Endothelial cell of umbilical vein (primary cell): Measurements from ENCODE around the gene RER1. TPM values are rescaled to one million over a fixed set of nuclear protein-coding genes. Genes with fewer than 3 reads are reported as not detected.

Experiments used
- BruUV-seq: library from RNA; stranded (reverse); fragments of 400-500 nt; replicated peaks from 2 replicates; lab custom pipeline; 2021; lab: Mats Ljungman, UMichigan
- CTCF ChIA-PET: fragments of 300-600, 350-600 bp; sonication (Branson Sonifier 250); formaldehyde crosslinking; loops from one replicate; lab custom pipeline; 2021; ENCODE audit warnings: antibody characterized with exemption, inconsistent platforms; lab: Charles Lee
- POLR2A ChIA-PET: fragments of 300-600, 350-600 bp; sonication (Branson Sonifier 250); formaldehyde crosslinking; loops from one replicate; lab custom pipeline; 2021; ENCODE audit warnings: antibody characterized with exemption, inconsistent platforms; lab: Charles Lee
- DNase-seq: peaks from one replicate; pipeline ENCODE4 v3.0.0-alpha.2; 2011; ENCODE audit warnings: low read depth, low spot score
- FAIRE-seq: peaks from 2 replicates; lab custom pipeline; 2011; peaks lifted over from hg19 to GRCh38; lab: Jason Lieb, UNC
- H2AFZ ChIP-seq: 2 replicates; pipeline ENCODE4 v1.6.0; 2012; ENCODE audit warnings: low read depth, low read length, control low read depth, inconsistent platforms
- H3K27ac ChIP-seq: 2 replicates; pipeline ENCODE4 v1.5.1; 2011; ENCODE audit warnings: low read depth, mild to moderate bottlenecking, control low read depth, low read length, moderate library complexity; ENCODE audit not compliant: insufficient read depth
- H3K27me3 ChIP-seq, 2 experiments: 2 replicates each; pipeline versions ENCODE4 v1.6.0 to v1.6.1; 2011; ENCODE audit warnings: low read length in 2 of 2, mixed read lengths in 1 of 2; ENCODE audit not compliant: control insufficient read depth in 2 of 2, insufficient read depth in 2 of 2
- H3K36me3 ChIP-seq, 2 experiments: 2 replicates in 1 of 2; 3 replicates in 1 of 2; pipeline ENCODE4 v1.5.1; 2011; ENCODE audit warnings: low read length in 2 of 2, mild to moderate bottlenecking in 1 of 2, moderate library complexity in 1 of 2; ENCODE audit not compliant: control insufficient read depth in 2 of 2, insufficient read depth in 2 of 2; ENCODE audit errors: extremely low read depth in 1 of 2
- H3K4me1 ChIP-seq: 3 replicates; pipeline ENCODE4 v1.5.1; 2011; ENCODE audit warnings: mild to moderate bottlenecking, low read length; ENCODE audit not compliant: control insufficient read depth, insufficient read depth; ENCODE audit errors: extremely low read depth
- H3K4me2 ChIP-seq: 2 replicates; pipeline ENCODE4 v1.6.1; 2011; ENCODE audit warnings: low read length, control low read depth, mixed read lengths; ENCODE audit not compliant: insufficient read depth
- H3K4me3 ChIP-seq, 3 experiments: fragments of 200-600 bp in 1 of 3; sonication (generic), shearing (Covaris generic) in 1 of 3; replicated peaks in 1 of 3; 2 replicates each; pipeline ENCODE4 v1.5.1; 2011 to 2016; ENCODE audit warnings: control low read depth in 3 of 3, low read length in 3 of 3, mild to moderate bottlenecking in 2 of 3, inconsistent platforms in 1 of 3, low read depth in 1 of 3, moderate library complexity in 1 of 3; ENCODE audit not compliant: insufficient read depth in 1 of 3
- H3K79me2 ChIP-seq: 2 replicates; pipeline ENCODE4 v1.6.0; 2012; ENCODE audit warnings: low read length, inconsistent platforms; ENCODE audit not compliant: control insufficient read depth, insufficient read depth
- H3K9ac ChIP-seq: replicated peaks from 2 replicates; pipeline ENCODE3; 2011; ENCODE audit warnings: low read length, control low read depth; ENCODE audit not compliant: insufficient read depth; ENCODE audit errors: extremely low read depth
- H3K9me1 ChIP-seq: replicated peaks from 3 replicates; pipeline ENCODE4 v1.6.0; 2011; ENCODE audit warnings: mild to moderate bottlenecking, low read length; ENCODE audit not compliant: control insufficient read depth, insufficient read depth; ENCODE audit errors: extremely low read depth
- H3K9me3 ChIP-seq: replicated peaks from 2 replicates; pipeline ENCODE4 v1.5.1; 2012; ENCODE audit warnings: low read length, inconsistent platforms; ENCODE audit not compliant: control insufficient read depth, insufficient read depth
- H4K20me1 ChIP-seq: replicated peaks from 2 replicates; pipeline ENCODE3; 2011; ENCODE audit warnings: mild to moderate bottlenecking, low read length; ENCODE audit not compliant: control insufficient read depth, insufficient read depth; ENCODE audit errors: extremely low read depth
- EZH2 ChIP-seq: IDR thresholded peaks from 2 replicates; pipeline ENCODE4 v1.6.1; 2012; ENCODE audit warnings: borderline replicate concordance, low read depth, mild to moderate bottlenecking, moderate library complexity, low read length, inconsistent platforms; ENCODE audit not compliant: severe bottlenecking
- FOS ChIP-seq: IDR thresholded peaks from 2 replicates; pipeline ENCODE4 v1.6.1; 2011; ENCODE audit warnings: mild to moderate bottlenecking, low read length, moderate library complexity, borderline replicate concordance; ENCODE audit not compliant: insufficient read depth
- MYC ChIP-seq: IDR thresholded peaks from one replicate; pipeline ENCODE4 v1.6.1; 2011; ENCODE audit warnings: mild to moderate bottlenecking, low read depth, low read length
- dilution Hi-C: fragments of 300-500 bp; cut with MboI; formaldehyde crosslinking; loops from one replicate; pipeline ENCODE4 v1.15.0; 2019; ENCODE audit warnings: low sequenced_read_pairs; ENCODE audit not compliant: extremely low pct_ligation_motif_present
- intact Hi-C: fragments of 100-400 bp; cut with micrococcal nuclease; formaldehyde crosslinking; loops from one replicate; pipeline ENCODE4 v1.10.0; 2022
- polyA plus RNA-seq, 4 experiments: library from polyadenylated mRNA; depleted of rRNA in 3 of 4; stranded (reverse) in 3 of 4; unstranded in 1 of 4; fragments of >200 nt; gene quantifications; 2 replicates each; pipeline versions ENCODE4 v1.2.1 to v1.2.3, GENCODE V29; 2011 to 2012; ENCODE audit warnings: missing spikeins in 1 of 4
- total RNA-seq: library from RNA; stranded (reverse); gene quantifications from 2 replicates; pipeline ENCODE4 v1.2.3, GENCODE V29; 2021
- TF ChIP-seq, protein P1 (sequence below), 2 donors: IDR thresholded peaks; 1 replicate in 1 of 2; 2 replicates in 1 of 2; pipeline ENCODE4 v1.5.1; 2011; ENCODE audit warnings: low read length in 2 of 2, mild to moderate bottlenecking in 2 of 2, moderate library complexity in 2 of 2, control low read depth in 1 of 2, inconsistent platforms in 1 of 2, low read depth in 1 of 2; ENCODE audit not compliant: insufficient read depth in 1 of 2; ENCODE audit errors: extremely low read depth in 1 of 2

RER1 gene
- total and polyA plus RNA-seq, 2 donors (not counting 3 experiments of a cell fraction or from before 2014, with no cell fraction given), result 179 to 292 TPM

DNA sequence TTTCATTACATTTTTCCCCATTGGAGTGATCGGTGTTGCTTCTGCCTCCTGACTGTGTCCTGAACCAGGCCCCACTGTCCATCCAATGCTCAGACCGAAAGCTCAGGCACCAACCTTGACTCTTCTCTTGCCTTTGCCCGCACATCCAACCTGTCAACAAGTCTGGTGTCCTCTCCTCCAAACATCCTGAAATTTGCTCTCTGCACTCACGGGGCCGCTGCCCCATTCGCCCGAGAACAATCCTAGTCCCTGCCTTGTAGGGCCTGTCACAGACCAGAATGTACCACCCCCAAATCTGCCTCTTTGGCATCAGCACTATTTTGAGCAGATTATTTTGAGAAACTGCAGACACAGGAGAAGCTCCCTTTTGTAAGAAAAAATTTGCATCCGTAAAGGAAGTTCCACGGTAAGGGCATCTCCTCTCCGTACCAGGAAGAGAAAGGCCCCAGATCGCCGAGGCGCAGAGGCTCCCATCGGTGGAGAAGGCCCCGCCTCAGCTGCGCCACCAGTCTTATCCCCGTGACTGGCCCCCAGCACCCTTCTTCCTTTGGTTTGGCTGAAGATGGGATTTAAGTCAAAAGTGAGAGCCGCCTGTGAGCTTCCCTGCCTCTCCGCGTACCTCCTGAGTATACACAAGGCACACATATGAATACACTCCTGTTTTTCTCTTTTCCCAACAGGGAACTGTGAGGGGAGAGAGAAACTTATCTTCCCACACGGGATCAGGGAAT is 7.3 kb upstream of the RER1 start:
- H3K27me3 ChIP-seq, result no peaks in the 10 kb centered on the region
- dilution Hi-C loops (no loop called here), intact Hi-C loops (loop anchor here (5.0 kb wide), 1 partner anchor 72 kb away; no protein-coding TSS in a partner anchor)
- H3K36me3 ChIP-seq, result no peaks in the 10 kb centered on the region
- CTCF ChIA-PET, result interaction anchor here (0.8 to 8.9 kb wide), 3 partner anchors 14 to 210 kb away, joined by 3 to 631 read pairs (median 5); partner anchors contain the start of gene FAAP20
- no peak overlapping the region for H3K4me3 ChIP-seq
- H2AFZ ChIP-seq, result no peak overlapping the region
- H3K9me3 ChIP-seq, result no peaks in the 10 kb centered on the region
- no peaks in the 10 kb centered on the region for H3K79me2 ChIP-seq
- POLR2A ChIA-PET, result no interaction called here
- no TSS peak for BruUV-seq
- TF ChIP-seq FOS (no peak), EZH2 (no peak), MYC (no peak)
- TF ChIP-seq, protein P1, sequence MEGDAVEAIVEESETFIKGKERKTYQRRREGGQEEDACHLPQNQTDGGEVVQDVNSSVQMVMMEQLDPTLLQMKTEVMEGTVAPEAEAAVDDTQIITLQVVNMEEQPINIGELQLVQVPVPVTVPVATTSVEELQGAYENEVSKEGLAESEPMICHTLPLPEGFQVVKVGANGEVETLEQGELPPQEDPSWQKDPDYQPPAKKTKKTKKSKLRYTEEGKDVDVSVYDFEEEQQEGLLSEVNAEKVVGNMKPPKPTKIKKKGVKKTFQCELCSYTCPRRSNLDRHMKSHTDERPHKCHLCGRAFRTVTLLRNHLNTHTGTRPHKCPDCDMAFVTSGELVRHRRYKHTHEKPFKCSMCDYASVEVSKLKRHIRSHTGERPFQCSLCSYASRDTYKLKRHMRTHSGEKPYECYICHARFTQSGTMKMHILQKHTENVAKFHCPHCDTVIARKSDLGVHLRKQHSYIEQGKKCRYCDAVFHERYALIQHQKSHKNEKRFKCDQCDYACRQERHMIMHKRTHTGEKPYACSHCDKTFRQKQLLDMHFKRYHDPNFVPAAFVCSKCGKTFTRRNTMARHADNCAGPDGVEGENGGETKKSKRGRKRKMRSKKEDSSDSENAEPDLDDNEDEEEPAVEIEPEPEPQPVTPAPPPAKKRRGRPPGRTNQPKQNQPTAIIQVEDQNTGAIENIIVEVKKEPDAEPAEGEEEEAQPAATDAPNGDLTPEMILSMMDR (IDR thresholded peaks at IDR 0.05; ENCODE audit: extremely low read depth in 1 of 2, insufficient read depth in 1 of 2, low read depth in 1 of 2, low read length in 2 of 2), result no peak
- H3K4me1 ChIP-seq, result no peaks in the 10 kb centered on the region
- no peaks in the 10 kb centered on the region for H3K9me1 ChIP-seq
- no peaks in the 10 kb centered on the region for H4K20me1 ChIP-seq
- H3K27ac ChIP-seq, result no peak overlapping the region
- DNase-seq (no peak), FAIRE-seq (no peak)
- H3K9ac ChIP-seq, result no peak overlapping the region
- no peak overlapping the region for H3K4me2 ChIP-seq
